Measurements from ENCODE around the gene USHBP1.
A peak's percentile ranks its signal among the peaks of the same experiment; 100 is the strongest.

The USHBP1 gene

DNA sequence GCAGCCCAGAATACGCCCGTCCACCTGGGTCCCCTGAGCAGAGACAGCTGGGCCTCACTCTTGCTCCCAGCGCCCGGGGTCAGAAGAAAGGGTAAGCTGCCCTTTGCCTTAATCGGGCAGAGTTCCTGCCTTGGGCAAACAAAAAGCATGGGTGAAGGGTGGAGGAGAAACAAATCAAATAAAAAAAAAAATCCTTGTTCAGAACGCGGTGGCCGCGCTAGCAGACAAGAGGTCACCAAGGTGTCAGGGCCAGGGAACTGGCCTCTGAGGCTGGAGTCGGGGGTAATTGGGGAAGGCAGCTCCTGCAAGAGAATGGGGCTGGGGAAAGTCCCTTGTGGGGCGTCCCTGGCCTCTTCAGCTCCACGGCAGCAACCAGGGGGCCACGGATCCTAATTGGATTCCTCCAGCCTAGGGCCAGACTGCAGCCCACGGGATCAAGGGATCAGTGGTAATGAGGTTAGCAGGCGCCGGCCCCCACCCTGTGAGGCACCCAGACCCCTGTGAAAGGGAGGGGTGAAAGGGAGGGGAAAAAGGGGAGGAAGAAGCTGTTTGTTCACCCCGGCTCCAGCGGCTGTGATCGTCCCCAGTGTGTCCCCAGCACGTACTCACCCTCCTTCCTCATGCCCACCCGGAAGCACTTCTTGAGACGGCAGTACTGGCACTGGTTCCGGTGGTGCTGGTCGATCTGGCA lies 24.3 kb downstream of the USHBP1 start:
- no peak for DNase-seq

DNA sequence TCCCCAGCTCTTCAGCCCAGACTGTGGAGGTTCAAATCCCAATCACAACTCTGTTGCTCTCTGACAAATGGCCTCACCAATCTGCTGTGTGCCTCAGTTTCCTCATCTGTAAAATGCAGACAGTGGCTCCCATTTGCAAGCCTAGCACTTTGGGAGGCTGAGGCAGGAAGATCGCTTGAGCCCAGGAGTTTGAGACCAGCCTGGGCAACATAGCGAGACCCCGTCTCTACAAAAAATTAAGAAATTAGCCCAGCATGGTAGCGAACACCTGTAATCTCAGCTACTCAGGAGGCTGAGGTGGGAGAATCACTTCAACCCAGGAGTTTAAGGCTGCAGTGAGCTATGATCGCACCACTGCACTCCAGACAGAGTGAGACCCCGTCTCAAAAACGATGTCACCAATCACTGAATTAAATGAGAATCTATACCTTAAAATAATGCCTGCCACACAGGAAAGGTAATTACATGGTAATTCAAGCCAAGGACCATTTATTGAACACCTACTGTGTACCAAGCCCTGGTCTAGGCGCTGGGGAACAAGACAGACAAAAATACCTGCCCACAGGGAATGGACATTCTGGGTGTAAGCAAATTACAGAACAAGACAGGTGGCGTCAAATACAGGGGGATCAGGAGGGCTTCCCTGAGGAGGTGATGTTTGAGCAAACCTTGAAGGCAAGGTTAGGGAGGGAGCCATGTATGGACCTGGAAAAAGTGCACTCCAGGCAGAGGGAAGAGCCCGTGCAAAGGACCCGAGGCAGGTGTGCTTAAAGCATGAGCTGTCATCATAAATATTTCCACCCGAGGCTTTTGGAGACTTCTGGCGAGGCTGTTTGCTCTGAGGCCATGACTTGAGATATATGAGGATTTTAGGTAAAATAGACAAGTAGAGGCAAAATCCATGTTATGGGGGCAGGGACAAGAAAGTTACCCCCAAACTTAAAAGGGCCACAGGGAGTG lies 26.5 kb downstream of the USHBP1 start:
- DNase-seq: no peak

DNA sequence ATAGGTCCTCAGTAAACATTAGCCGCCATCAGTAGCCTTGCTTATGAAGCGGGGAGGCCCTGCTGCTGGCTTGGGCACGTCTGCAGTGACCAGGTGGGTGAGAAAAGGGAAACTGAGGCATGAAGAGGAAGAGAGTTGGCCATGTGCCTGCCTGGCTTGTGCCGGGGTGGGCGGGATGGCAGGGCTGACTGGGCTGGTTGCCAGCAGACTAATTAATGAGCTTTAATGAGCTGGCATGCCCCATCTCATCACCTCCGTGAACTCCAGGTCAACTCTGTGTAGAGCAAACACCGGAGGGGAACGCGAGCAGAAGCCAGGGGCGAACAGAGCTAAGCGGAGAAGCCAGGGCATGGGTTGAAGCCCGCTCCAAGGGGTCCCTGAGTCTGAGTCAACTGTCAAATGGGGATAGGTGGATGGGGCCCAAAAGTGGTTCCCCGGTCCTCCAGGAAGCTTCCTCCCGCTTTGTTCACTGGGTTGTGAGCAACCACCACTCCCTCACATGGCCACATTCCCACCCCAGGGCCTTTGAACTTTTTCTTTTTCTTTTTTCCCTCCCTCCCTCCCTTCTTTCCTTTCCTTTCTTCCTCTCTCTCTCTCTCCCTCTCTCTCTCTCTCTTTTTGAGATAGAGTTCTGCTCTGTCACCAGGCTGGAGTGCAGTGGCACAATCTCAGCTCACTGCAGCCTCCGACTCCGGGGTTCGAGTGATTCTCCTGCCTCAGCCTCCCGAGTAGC lies 27.6 kb downstream of the USHBP1 start:
- no peak for DNase-seq

DNA sequence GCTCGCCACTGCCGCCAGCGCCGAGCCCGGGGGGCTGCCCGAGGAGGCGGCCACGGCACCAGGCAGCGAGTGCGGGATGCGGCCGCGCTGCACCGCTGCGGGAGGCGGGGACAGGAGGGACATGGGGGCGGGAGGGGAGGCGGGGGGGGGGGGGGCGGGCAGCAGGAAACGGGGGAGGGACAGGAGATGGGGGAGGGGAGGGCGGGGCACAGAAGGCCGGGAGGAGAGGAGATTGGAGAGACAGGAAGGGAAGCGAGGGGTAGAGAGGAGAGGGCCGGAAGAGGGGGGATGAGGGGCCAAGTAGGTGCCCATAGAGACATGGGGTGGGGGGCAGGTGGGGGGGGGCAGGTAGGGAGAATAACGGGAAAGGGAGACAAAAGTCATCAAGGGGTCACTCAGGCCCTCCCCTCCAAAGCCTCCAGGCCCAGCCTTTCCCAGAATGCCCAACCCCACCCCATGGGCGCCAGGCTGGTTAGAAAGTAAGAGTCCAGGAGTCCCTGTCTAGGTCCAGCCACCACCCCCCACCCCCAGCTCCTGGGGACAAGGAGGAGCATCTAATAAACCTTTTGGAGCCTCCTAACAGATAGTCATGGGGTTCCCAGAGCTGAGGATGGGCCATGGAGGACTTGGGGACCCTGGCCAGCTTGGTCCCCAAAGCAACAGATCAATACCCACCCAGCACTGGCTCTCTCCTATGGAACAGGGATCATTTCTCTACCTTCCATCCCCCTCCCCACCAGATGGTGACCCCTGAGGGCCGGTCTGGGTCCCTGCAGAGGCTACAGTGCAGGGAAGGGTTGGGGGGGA lies 28.4 kb downstream of the USHBP1 start:
- no peak for DNase-seq

DNA sequence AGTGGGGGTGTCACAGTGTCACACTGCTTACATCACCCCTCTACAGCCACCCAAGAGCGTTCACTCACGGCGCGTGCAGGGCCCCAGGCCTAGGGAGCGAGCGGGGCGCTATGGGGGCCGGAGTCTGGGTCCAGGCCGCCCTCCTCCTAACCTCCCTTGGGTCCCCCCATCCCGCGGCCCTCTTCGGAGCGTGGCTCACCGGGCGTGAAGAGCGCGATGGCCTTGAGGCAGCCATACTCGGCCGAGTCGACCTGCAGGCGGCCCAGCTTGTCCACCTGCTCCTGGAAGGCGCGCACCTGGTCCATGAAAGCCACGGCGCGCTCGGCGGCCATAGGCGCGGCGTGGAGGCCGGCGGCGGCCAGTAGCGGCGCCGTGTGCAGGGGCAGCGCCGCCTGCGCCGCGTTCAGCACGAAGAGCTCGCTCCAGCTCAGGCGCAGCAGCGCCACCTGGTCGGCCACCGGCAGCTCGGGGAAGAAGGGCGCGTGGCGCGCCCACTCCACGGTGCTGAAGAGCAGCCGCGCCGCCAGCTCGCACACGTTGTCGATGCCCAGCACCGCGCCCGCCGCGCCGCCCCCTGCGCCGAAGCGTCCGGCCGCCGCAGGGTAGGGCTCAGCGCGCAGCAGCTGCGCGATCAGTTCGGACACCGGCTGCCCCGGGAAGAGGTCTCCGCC lies 29.1 kb downstream of the USHBP1 start:
- DNase-seq: peak; percentile 74

DNA sequence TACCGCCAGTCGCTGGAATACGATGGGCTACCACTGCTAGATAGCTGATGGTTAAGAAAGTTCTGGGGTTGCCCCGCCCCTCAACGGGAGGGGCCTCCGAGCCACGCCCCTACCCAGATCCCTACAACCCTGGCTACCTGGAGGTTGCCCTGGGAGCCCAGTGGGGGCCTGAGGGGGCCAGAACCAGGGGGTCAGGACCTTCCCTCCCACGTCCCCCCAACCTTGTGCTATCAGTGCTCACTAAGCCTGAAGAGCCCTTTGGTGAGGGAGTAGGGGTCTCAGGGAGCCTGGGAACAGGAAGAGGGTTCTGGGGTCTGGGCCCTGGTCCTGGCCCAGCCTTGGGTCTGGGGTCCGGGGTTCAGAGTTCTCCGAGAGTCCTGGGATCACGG lies 29.6 kb downstream of the USHBP1 start:
- peak; percentile 66 for DNase-seq

DNA sequence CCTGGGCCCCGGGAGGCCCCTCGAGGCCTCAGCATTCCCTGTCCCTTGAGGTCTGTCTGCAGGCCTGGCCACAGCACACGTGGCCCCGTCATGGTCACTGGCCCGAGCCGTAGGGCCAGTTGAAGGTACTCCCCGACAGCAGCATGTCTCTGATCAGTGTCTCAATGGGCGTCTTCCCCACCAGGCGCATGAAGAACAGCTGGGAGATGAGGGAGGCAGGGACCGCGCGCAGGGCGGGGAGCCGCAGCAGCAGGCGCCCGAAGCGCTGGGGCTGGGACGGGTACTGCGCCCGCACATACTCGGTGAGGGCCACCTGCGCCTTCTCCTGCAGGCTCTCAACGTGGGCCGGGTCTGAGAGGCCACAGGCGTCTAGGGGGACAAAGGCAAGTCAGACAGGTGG lies 32.3 kb downstream of the USHBP1 start:
- DNase-seq: no peak

DNA sequence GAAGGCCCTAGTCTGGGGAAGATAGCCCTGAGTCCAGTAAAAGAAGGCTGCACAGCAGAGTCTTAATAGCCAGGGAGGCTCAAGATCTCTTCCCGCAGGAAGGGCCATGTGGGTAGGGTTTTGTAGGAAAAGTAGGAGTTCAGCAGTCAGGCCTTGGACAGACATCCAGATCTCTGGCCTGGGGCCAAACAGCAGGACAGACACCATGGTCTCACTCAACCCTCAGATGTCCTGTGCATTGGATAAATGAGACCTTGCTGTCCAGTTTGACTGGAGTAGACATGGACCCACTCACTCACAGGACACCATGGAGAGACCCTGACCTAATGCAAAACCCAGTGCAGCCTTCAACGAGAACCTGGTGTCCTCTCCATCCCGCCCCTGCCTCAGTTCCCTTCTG lies 34.7 kb downstream of the USHBP1 start:
- no peak for DNase-seq

DNA sequence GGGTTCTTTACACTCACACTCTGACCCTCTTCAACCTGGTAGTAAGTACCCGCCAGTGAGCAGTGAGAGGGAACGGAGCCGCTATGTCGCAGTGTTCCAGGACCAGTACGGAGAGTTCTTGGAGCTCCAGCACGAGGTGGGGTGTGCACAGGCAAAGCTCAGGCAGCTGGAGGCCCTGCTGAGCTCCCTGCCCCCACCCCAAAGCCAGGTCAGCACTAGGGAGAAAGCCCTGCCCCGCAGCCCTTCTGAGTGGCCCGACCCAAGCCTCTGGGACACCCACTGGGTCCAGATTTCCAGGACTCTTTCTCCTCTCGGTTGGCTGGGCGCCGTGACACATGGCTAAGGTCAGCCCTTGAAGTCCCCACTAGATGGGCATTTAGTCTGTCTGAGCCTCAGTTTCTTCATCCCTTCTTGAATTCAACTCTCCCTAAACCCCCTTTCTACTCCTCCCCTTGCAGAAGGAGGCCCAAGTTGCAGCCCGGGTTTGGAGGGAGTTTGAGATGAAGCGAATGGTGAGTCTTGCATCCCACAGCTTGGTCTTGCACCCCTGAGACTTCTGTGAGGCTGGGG lies 36.7 kb downstream of the USHBP1 start:
- DNase-seq: no peak

DNA sequence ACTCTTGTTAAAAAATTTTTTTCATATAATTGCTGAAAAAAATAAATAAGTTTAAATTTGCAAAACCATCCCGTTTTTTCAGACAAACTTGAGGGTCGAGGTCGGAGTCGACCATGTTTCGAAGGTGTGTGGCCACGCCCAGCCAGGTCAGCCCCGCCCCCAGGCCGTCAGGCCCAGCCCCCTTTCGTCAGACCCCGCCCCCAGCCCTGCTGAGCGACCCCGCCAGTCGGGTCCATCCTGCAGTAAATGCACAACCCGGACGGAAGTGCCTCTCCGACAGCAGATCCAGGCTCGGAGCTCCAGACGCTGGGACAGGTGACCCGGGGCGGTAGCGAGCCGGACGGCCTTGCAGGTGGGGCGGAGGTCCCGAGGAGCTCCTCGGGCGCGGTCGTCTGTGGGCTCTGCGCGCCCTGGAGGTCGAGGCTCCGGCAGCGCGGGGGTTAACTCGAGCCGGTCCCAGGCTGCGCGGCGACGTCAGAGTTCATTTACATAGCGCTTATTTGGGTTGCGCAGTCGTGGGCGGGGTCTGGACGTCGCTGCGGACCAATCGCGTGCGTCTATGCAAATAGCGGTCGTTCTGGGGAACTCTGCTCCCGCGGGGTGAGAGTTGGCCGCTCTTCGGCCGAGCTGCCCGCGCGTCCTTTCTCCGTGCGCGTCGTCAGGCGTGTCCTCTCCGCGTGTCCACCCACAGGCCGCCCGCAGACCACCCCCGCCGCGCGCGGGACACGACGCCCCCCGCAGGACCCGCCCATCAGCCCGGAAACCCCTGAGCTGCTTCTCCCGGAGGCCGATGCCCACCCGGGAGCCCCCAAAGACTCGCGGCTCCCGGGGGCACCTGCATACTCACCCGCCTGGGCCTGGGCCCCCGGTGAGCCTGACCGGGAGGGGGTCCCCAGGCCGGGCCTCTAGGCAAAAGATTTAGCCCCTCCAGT lies 38.3 kb downstream of the USHBP1 start, which contains the start of gene OCEL1:
TSS of gene OCEL1 (plus strand) at position 225 of the 932 bp plus-strand sequence. CDS start at position 247, 22 bp downstream.
- DNase-seq: peak; percentile 97

DNA sequence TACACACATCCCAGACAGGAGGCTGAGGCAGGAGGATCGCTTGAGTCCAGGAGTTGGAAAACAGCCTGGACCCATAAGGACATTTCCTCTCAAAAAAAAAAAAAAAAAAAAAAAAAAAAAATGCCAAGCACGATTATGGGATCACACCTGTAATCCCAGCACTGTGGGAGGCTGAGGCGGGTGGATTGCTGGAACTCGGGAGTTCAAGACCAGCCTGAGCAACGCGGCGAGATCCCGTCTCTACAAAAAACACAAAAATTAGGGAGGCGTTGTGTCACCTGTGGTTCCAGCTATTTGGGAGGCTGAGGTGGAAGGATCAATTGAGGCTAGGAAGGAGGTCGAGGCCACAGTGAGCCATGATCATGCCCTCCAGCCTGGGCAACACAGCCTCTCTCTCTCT lies 39.5 kb downstream of the USHBP1 start:
- DNase-seq: no peak

DNA sequence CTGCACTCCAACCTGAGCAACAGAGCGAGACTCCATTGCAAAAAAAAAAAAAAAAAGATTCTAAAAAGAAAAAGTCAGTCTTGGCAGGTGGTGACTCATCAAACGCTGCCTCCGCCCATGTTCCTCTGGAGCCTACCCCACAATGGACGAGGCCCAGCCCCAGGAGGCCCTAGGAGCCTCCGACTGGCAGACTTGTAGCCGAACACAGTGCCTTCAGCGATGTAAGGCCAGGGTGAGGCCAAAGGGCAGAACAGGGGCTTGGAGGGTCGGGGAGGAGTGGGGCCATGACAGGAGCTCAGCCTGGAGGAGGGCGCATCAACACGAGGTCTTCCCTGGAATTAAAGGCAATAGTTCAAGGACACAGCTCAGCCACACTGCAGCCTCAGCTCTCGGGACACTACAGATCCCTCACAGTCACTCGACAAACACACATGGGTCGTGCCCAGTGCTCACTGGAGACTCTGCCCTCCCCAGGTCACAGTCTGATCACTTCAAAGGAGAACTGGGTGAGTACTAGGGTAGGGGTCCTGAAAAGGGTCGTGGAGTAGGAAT lies 44.3 kb downstream of the USHBP1 start:
- no peak for DNase-seq

DNA sequence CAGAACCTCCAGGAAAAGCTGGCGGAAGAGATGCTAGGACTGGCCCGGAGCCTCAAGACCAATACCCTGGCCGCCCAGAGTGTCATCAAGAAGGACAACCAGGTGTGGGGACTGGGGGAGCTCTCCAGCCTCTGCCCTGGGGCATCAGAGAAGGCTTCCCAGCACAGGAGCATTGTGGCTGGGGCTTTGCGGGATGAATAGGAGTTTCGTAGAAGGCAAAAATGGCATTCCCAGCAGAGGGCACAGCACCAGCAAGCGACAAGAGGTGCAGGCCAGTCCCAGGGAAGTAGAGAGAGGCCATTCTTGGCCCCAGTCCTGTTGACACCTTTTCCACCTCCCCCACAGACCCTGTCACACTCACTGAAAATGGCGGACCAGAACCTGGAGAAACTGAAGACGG lies 45.3 kb downstream of the USHBP1 start:
- DNase-seq: no peak

DNA sequence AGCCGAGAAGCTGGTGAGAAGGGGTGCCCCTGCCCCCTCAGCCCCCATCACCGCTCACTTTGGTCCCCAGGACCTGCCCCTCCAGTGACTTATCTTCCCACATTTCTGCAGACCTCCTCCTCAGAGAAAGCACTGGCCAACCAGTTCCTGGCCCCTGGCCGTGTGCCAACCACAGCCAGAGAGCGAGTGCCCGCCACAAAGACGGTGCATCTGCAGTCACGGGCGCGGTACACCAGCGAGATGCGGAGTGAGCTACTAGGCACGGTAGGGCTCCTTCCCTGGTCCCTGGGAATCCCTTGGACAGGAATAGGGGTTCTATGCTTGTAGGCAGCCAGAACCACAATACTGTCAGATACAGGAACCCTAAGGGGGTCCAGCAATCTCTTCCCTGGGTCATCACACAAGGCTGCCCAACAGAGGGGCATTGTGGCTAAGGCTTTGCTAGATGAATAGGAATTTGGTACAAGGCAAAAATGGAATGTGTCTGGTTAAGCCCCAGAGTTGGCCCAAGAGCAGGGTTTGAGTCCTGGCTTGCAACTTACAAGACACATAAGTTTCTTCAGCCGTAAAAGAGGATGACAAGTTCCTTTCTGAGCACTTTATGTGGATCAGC lies 48.4 kb downstream of the USHBP1 start:
- DNase-seq: no peak

DNA sequence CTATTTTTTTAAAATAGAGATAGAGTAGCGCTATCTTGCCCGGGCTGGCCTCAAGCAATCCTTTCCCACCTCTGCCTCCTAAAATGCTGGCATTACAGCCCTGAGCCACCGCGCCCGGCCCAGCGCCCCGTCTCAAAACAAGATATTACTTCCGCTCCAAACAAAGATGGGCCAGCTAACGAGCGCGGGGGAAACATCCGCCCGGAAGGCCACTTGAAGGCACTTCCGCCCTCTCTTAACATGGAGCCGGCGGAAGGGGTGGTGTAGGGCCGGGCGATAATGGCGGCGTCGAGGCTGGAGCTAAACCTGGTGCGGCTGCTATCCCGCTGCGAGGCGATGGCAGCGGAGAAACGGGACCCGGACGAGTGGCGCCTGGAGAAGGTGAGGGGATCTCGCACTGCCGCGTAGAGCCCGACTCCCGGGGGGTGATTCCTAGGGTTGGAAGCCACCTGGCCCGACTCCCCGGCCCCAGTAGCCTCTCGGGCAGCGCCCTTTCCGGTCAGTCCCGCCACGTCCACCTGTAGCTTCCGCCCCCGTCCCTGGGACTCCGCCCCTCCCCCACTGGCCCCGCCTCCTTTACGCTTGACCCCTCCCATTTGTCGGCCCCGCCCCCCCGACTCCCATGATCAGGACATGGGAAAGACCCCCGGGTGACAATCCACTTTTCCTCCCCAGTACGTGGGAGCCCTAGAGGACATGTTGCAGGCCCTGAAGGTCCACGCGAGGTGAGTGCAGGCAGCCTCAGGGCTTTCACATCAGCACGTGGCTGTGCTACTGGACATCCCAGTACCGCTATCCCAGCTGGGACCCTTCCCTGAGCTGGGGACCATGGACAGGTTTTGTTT lies 49.2 kb downstream of the USHBP1 start, which contains the start of gene USE1:
TSS of gene USE1 (plus strand) at position 231 of the 845 bp plus-strand sequence. CDS start at position 280, 49 bp downstream.
- DNase-seq: peak; percentile 91

DNA sequence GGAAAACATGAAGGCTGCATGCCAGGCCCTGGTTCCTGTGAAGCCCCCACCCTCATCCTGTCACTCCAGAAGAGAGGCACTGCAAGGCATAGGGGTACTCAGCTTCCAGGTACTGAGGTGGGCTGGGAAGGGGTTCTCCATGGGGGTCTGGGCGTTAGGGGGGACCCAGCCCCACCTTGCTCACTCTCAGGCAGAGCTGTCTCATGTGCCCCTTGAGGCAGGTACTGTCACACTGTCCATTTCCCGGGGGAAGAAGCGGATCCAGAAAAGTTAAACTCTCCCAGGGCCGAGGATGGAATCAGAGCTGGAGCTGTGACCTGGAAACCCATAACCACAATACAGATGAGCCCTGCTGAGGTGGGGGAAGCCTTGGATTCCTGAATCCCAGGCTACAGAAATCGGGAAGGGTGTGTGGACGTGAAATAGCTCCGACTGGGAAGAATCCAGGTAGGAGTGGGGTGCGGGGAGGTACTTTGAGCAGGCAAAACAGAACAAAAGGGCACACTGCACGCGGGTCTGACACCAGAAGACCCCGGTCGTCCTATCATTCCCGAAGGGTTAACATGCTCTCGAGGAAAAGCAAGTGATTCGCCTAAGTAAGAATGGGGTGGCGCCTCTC lies 49.9 kb downstream of the USHBP1 start:
- no peak for DNase-seq

DNA sequence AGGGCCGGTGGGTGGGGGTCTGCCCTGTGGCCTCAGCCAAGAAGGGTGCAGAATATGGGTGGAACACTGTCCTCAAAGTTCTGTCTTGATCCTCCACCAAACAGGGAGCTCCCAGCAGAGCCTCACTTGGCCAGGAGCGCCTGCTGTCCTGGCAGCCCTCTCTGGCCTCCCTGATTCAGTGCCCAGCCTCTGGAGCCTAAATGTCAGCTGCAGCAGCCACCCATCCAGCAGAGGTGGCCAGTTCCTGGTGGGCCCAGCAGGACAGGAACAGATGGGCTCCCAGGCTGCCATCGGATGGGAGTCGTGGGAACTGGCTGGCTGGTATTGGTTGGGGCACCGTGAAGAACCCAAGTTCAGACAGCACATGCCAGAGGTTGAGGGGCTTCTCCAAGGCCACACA lies 51.2 kb downstream of the USHBP1 start:
- DNase-seq: no peak
